GM12891 (cell line): ENCODE measurements around the gene GNG8.

Experiments
- PAX5 ChIP-seq: IDR thresholded peaks from 2 replicates; pipeline ENCODE4 v1.6.1; 2011; ENCODE audit warnings: low read length, moderate library complexity, mild to moderate bottlenecking; ENCODE audit not compliant: insufficient read depth, severe bottlenecking
- POLR2A ChIP-seq: IDR thresholded peaks from 2 replicates; pipeline ENCODE4 v1.6.1; 2011; ENCODE audit warnings: low read depth, low read length, control low read depth
- POLR2AphosphoS5 ChIP-seq: IDR thresholded peaks from 2 replicates; pipeline ENCODE4 v1.6.1; 2011; ENCODE audit warnings: low read depth, low read length, control low read depth
- POU2F2 ChIP-seq: IDR thresholded peaks from 2 replicates; pipeline ENCODE4 v1.6.1; 2011; ENCODE audit warnings: low read depth, mild to moderate bottlenecking, control low read depth, low read length, moderate library complexity
- SPI1 ChIP-seq: IDR thresholded peaks from 2 replicates; pipeline ENCODE4 v1.6.1; 2011; ENCODE audit warnings: low read depth, low read length, control low read depth
- TAF1 ChIP-seq: IDR thresholded peaks from 2 replicates; pipeline ENCODE4 v1.6.1; 2011; ENCODE audit warnings: low read depth, low read length, control low read depth

GRCh38 chr19:46621191-46622117, 14.5 kb downstream of the GNG8 start:
- TF ChIP-seq POLR2A (no peak), POLR2AphosphoS5 (no peak), PAX5 (no peak), TAF1 (no peak), POU2F2 (no peak), SPI1 (no peak)
